Measurements from ENCODE around the gene WIZ.
"Not testable (repeated sequence)": the region's sequence is repeated elsewhere in the genome, so short reads cannot be mapped to it uniquely, and the experiment has no call there.

The WIZ gene

GRCh38 chr19:15429825-15430467 is 19.8 kb downstream of the WIZ start:
- no peak for DNase-seq (ENCODE audit: low read depth in 2 of 2, low spot score in 1 of 2)

- no peak for DNase-seq (ENCODE audit: low read depth in 2 of 2, low spot score in 1 of 2)
Measured at GRCh38 chr19:15428956-15429824, 20.6 kb downstream of the WIZ start.

GRCh38 chr19:15427991-15428471 is 21.7 kb downstream of the WIZ start:
- no peak for DNase-seq (ENCODE audit: low read depth in 2 of 2, low spot score in 1 of 2)

DNA sequence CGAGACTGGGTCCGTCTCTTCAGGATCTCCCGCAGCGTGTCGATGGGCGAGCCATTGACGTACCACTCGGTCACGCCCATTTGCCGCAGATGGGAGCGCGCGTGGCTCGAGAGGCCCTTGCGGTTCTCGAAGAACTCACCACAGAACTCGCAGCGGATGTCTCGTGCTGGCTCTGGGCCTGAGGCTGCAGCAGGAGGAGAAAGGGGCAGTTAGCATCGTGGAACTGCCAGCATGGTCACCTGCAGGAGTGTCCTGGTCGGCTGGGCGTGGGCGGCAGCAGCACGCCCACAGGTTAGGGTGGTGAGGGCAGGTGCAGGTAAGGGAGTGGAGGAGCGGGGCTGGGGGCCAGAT is 22.4 kb downstream of the WIZ start:
- no peak for DNase-seq (ENCODE audit: low read depth in 2 of 2, low spot score in 1 of 2)

- DNase-seq (ENCODE audit: low read depth in 2 of 2, low spot score in 1 of 2), result no peak
Measured at GRCh38 chr19:15426485-15427349, 23.0 kb downstream of the WIZ start.

DNA sequence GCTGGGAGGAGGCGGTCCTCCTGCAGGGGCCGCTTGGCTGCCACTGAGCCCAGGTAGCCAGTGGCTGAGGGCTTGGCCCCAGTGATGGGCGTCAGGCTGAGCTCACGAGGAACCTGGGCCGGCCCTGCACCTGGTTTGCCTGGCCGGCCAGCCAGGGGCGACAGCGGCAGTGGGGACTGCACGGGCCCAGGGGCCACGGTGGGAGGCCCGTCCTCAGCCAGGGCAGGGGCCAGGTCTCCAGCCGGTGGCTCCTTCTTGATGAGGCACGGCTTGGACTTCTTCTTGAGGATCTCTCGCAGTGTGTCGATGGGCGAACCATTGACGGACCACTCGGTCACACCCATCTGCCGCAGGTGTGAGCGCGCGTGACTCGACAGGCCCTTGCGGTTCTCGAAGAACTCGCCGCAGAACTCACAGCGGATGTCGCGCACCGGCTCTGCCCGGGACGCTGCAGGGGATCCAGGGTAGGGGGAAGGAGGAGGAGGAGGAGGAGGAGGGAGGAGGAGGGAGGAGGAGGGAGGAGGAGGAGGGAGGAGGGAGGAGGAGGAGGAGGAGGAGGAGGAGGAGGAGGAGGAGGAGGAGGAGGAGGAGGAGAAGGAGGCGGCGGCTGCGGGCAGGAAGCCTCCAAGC is 24.3 kb downstream of the WIZ start:
- no peak for DNase-seq (ENCODE audit: low read depth in 2 of 2, low spot score in 1 of 2)

DNA sequence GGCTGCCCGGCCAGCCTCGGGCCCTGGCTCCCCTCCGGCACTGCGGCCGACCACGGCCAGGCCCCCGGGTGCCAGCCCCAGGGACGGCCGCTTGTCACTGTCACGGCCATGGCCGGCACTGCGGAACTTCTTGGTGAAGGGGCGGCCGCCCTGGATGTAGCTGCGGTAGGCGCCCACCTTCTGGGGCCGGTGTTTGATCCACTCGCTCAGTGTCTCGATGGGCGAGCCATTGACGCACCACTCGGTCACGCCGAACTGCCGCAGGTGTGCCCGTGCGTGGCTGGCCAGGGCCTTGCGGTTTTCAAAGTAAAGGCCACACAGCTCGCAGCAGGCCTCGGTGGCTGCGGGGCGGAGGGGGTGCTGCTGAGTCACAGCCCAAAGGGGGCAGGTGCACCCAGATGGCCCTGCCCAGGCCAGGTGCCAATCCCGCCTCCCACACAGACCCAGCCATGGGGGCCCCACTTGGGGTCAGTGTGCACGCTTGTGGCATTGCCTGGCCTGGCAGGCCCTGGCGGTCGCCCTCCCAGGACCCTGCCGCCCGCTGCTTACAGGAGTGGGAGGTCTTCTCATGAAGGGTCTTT is 25.0 kb downstream of the WIZ start:
- DNase-seq (ENCODE audit: low read depth in 2 of 2, low spot score in 1 of 2), result no peak

DNA sequence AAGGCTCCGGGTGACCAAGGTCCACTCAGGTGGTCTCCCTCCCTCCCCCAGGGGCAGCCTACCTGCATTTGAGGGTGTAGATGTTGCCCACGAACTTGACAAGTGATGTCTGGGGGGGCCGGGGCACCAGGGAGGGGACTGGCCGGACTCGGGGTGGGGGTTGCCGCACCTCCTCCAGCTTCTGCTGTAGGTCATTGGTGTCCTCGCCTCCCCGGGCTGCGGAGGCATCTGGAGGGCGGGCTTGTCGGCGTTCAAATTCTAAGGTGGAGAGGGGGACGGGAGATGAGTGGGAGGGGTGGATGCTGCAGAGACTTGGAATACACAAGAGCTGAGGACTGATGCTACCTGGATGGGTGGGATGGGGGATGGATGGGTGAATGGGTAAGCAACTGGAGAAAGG is 25.6 kb downstream of the WIZ start:
- DNase-seq (ENCODE audit: low read depth in 2 of 2, low spot score in 1 of 2), result no peak

- no peak for DNase-seq (ENCODE audit: low read depth in 2 of 2, low spot score in 1 of 2)
Measured at GRCh38 chr19:15423130-15423529, 26.6 kb downstream of the WIZ start.

GRCh38 chr19:15422296-15423075 is 27.3 kb downstream of the WIZ start:
- no peak for DNase-seq (ENCODE audit: low read depth in 2 of 2, low spot score in 1 of 2)

GRCh38 chr19:15421721-15422260 is 28.0 kb downstream of the WIZ start:
- no peak for DNase-seq (ENCODE audit: low read depth in 2 of 2, low spot score in 1 of 2)

GRCh38 chr19:15421136-15421695 is 28.5 kb downstream of the WIZ start:
- DNase-seq (ENCODE audit: low read depth in 2 of 2, low spot score in 1 of 2), result no peak

- no peak for DNase-seq (ENCODE audit: low read depth in 2 of 2, low spot score in 1 of 2)
Measured at GRCh38 chr19:15419413-15420025, 30.2 kb downstream of the WIZ start.

- peak; percentile 91 to 95 for DNase-seq (ENCODE audit: low read depth in 2 of 2, low spot score in 1 of 2)
Measured at GRCh38 chr19:15418579-15419412, 31.0 kb downstream of the WIZ start, which contains the start of gene AKAP8L. AKAP8L (minus strand) TSS chr19:15418988; CDS start chr19:15418923, 65 bp downstream.

- no peak for DNase-seq (ENCODE audit: low read depth in 2 of 2, low spot score in 1 of 2)
Measured at GRCh38 chr19:15418231-15418578, 31.6 kb downstream of the WIZ start.

- no peak for DNase-seq (ENCODE audit: low read depth in 2 of 2, low spot score in 1 of 2)
Measured at GRCh38 chr19:15417699-15418098, 32.1 kb downstream of the WIZ start.

GRCh38 chr19:15412832-15413231 is 36.9 kb downstream of the WIZ start:
- DNase-seq (ENCODE audit: low read depth in 2 of 2, low spot score in 1 of 2), result no peak

- DNase-seq (ENCODE audit: low read depth in 2 of 2, low spot score in 1 of 2), result not testable (repeated sequence)
Measured at GRCh38 chr19:15411351-15411750, 38.4 kb downstream of the WIZ start.

Measured in stimulated activated CD8-positive, alpha-beta memory T cell treated with anti-CD3 and anti-CD28 coated beads, Interleukin-4, amount 100 ng/mL, for 1 hour (primary cell).